Measurements from ENCODE around the gene TRAF5. TPM values are rescaled to one million over a fixed set of nuclear protein-coding genes. Genes with fewer than 3 reads are reported as not detected.

TRAF5 gene
- total RNA-seq, 1 donor from 2014 or later, result 10.0 TPM

DNA sequence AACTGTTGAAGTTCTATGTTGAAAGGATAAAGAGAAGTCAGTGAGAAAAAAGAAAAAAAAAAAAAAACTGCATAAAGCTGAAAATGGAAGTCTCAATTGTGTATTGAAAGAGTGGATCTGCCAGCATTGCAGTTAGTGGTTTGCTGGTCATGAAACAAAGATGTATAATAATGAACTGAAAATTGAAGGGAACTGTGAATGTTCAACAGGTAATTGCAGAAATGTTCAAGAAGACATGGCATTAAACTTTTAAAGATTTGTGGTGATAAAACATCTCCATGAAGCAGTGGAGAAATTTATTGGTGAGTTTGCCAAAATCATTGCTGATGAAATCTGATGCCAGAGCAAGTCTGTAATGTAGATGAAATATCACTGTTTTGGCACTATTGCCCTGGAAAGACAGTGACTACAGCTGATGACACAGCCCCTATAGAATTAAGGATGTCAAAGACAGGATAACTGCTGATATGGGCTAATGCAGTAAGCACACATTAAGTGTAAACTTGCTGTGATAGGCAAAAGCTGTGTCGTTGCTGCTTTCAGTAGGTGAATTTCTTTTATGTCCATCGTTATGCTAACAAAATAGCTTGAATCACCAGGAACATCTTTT lies 94.3 kb downstream of the TRAF5 start:
- DNase-seq (ENCODE audit: low read depth in 2 of 2), result no peak

DNA sequence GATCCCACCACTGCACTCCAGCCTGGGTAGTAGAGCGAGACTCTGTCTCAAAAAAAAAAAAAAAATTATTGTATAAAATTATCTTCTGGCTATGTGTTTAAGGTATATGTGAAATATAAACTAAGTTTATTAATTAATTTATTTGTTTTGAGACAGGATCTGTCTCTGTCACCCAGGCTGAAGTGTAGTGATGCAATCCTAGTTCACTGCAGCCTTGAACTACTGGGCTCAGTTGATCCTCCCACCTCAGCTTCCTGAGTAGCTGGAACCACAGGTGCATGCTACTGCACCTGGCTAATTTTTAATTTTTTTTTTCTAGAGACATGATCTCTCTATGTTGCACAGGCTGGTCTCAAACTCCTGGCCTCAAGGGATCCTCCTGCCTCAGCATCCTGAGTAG lies 97.4 kb downstream of the TRAF5 start:
- no peak for DNase-seq (ENCODE audit: low read depth in 2 of 2)

Other genes with a start within 250 kb of the TRAF5 start
- gene KCNH1, start 192.7 kb upstream of the TRAF5 start, total RNA-seq, result not detected in 2 replicates
- 7.1 and 12.4 TPM in 2 replicates for gene RCOR3, start 67.5 kb upstream of the TRAF5 start, total RNA-seq
- gene RD3, start 165.3 kb downstream of the TRAF5 start, total RNA-seq, result not detected in 2 replicates

All from dermis microvascular lymphatic vessel endothelial cell (primary cell).